Natural killer cell treated with Interleukin-12 subunit alpha and Interleukin-12 subunit beta and Interleukin-15 and Interleukin-18, amount 100 ng/mL, for 72 hours (primary cell): ENCODE results near the gene ENPP3. TPM values are rescaled to one million over a fixed set of nuclear protein-coding genes. Genes with fewer than 3 reads are reported as not detected.

ENCODE experiments used
- ATAC-seq, 2 donors: fragments of 150-1000 bp; cut with Tn5 transposase in 1 of 2; sonication (Bioruptor Pico), chemical (Tn5 transposase) in 1 of 2; 2 replicates each; pipeline ENCODE4 v1.10.0; 2021
- DNase-seq: peaks from one replicate; pipeline ENCODE4 v3.0.0; 2022; ENCODE audit warnings: low spot score
- H3K27ac Mint-ChIP-seq, 2 donors: 1 replicate in 1 of 2; 2 replicates in 1 of 2; pipeline ENCODE4 v1.8.0; 2022; ENCODE audit warnings: mixed read lengths in 2 of 2, mild to moderate bottlenecking in 1 of 2, moderate library complexity in 1 of 2
- H3K27me3 Mint-ChIP-seq, 2 donors: 1 replicate in 1 of 2; 2 replicates in 1 of 2; pipeline ENCODE4 v1.8.0; 2022; ENCODE audit warnings: mixed read lengths in 2 of 2
- H3K36me3 Mint-ChIP-seq: one replicate; pipeline ENCODE4 v1.8.0; 2022; ENCODE audit warnings: mixed read lengths
- H3K4me1 Mint-ChIP-seq, 2 donors: 1 replicate in 1 of 2; 2 replicates in 1 of 2; pipeline ENCODE4 v1.8.0; 2022; ENCODE audit warnings: low read depth in 2 of 2, mixed read lengths in 2 of 2, mild to moderate bottlenecking in 1 of 2
- H3K4me3 Mint-ChIP-seq: one replicate; pipeline ENCODE4 v1.8.0; 2022; ENCODE audit warnings: mixed read lengths
- H3K9me3 Mint-ChIP-seq: 2 replicates; pipeline ENCODE4 v1.8.0; 2022; ENCODE audit warnings: mixed read lengths
- total RNA-seq, 2 donors: library from RNA; stranded (reverse); gene quantifications; one replicate each; pipeline ENCODE4 v1.2.3, GENCODE V29; 2022

ENPP3 gene
- total RNA-seq, 2 donors from 2014 or later, result 0.81 to 11.5 TPM

- no peak for DNase-seq
- H3K36me3 Mint-ChIP-seq, result no peaks in the 10 kb centered on the region
- peaks cover 14 to 26% of the 10 kb centered on the region in 2 donors for H3K4me1 Mint-ChIP-seq
- no peaks in the 10 kb centered on the region for H3K27me3 Mint-ChIP-seq
- no peak for ATAC-seq
- H3K4me3 Mint-ChIP-seq, result no peak overlapping the region
- no peaks in the 10 kb centered on the region for H3K9me3 Mint-ChIP-seq
- no peak overlapping the region for H3K27ac Mint-ChIP-seq
These were observed 5.3 kb upstream of the ENPP3 start for GRCh38 chr6:131631625-131632289.

- H3K27ac Mint-ChIP-seq, result no peak overlapping the region
- peaks cover 6% of the 10 kb centered on the region for H3K36me3 Mint-ChIP-seq
- H3K9me3 Mint-ChIP-seq, result no peaks in the 10 kb centered on the region
- H3K4me1 Mint-ChIP-seq, result peaks cover 0 to 6% of the 10 kb centered on the region in 2 donors
- no peak overlapping the region for H3K4me3 Mint-ChIP-seq
- no peak for DNase-seq
- ATAC-seq, result no peak
- peaks cover 0 to 4% of the 10 kb centered on the region in 2 donors for H3K27me3 Mint-ChIP-seq
These were observed 1.4 kb upstream of the ENPP3 start for GRCh38 chr6:131635384-131636340.

GRCh38 chr6:131638013-131638412 is 911 bp downstream of the ENPP3 start:
- H3K36me3 Mint-ChIP-seq, result peaks cover 6% of the 10 kb centered on the region
- H3K27ac Mint-ChIP-seq, result peak overlapping the region in 1 of 2 donors; percentile 49
- peaks cover 0 to 4% of the 10 kb centered on the region in 2 donors for H3K27me3 Mint-ChIP-seq
- no peak for DNase-seq
- peak overlapping the region; percentile 77 for H3K4me3 Mint-ChIP-seq
- H3K9me3 Mint-ChIP-seq, result no peaks in the 10 kb centered on the region
- peaks cover 0 to 6% of the 10 kb centered on the region in 2 donors for H3K4me1 Mint-ChIP-seq
- ATAC-seq, result no peak

- ATAC-seq, result peak in 1 of 2 donors; percentile 78
- H3K27me3 Mint-ChIP-seq, result peaks cover 0 to 4% of the 10 kb centered on the region in 2 donors
- DNase-seq, result no peak
- no peak overlapping the region for H3K27ac Mint-ChIP-seq
- peaks cover 6% of the 10 kb centered on the region for H3K36me3 Mint-ChIP-seq
- H3K9me3 Mint-ChIP-seq, result no peaks in the 10 kb centered on the region
- peaks cover 0 to 6% of the 10 kb centered on the region in 2 donors for H3K4me1 Mint-ChIP-seq
- H3K4me3 Mint-ChIP-seq, result peak overlapping the region; percentile 26
These were observed 3.0 kb downstream of the ENPP3 start for GRCh38 chr6:131640100-131640499.

GRCh38 chr6:131640576-131640975 is 3.5 kb downstream of the ENPP3 start:
- Mint-ChIP-seq H3K27me3 (peaks cover 0 to 4% of the 10 kb centered on the region in 2 donors), H3K9me3 (no peaks in the 10 kb centered on the region), H3K4me1 (peaks cover 0 to 6% of the 10 kb centered on the region in 2 donors), H3K36me3 (peaks cover 6% of the 10 kb centered on the region), H3K4me3 (peak overlapping the region; percentile 26), H3K27ac (no peak overlapping the region)
- no peak for ATAC-seq
- no peak for DNase-seq

GRCh38 chr6:131641554-131641953 is 4.5 kb downstream of the ENPP3 start:
- Mint-ChIP-seq H3K27me3 (peaks cover 0 to 4% of the 10 kb centered on the region in 2 donors), H3K36me3 (peaks cover 6% of the 10 kb centered on the region), H3K27ac (no peak overlapping the region), H3K4me1 (peaks cover 0 to 6% of the 10 kb centered on the region in 2 donors), H3K9me3 (no peaks in the 10 kb centered on the region), H3K4me3 (peak overlapping the region; percentile 3)
- ATAC-seq, result no peak
- DNase-seq, result no peak

GRCh38 chr6:131642565-131642964 is 5.5 kb downstream of the ENPP3 start:
- peaks cover 6% of the 10 kb centered on the region for H3K36me3 Mint-ChIP-seq

GRCh38 chr6:131642987-131643611 is 6.0 kb downstream of the ENPP3 start:
- H3K4me1 Mint-ChIP-seq, result peaks cover 0 to 2% of the 10 kb centered on the region in 2 donors
- H3K27me3 Mint-ChIP-seq, result peaks cover 0 to 1% of the 10 kb centered on the region in 2 donors
- peaks cover 3% of the 10 kb centered on the region for H3K36me3 Mint-ChIP-seq
- H3K9me3 Mint-ChIP-seq, result no peaks in the 10 kb centered on the region
- ATAC-seq (no peak), DNase-seq (no peak)
- no peak overlapping the region for H3K27ac Mint-ChIP-seq
- H3K4me3 Mint-ChIP-seq, result no peak overlapping the region

More at GRCh38 chr6:131642565-131642964, 5.5 kb downstream of the ENPP3 start:
- DNase-seq, result no peak
- Mint-ChIP-seq H3K9me3 (no peaks in the 10 kb centered on the region), H3K4me3 (no peak overlapping the region), H3K4me1 (peaks cover 0 to 6% of the 10 kb centered on the region in 2 donors), H3K27ac (no peak overlapping the region), H3K27me3 (peaks cover 0 to 4% of the 10 kb centered on the region in 2 donors)
- no peak for ATAC-seq

- Mint-ChIP-seq H3K27ac (no peak overlapping the region), H3K27me3 (no peaks in the 10 kb centered on the region), H3K36me3 (no peaks in the 10 kb centered on the region), H3K4me1 (no peaks in the 10 kb centered on the region), H3K9me3 (no peaks in the 10 kb centered on the region), H3K4me3 (no peak overlapping the region)
- no peak for DNase-seq
- ATAC-seq, result no peak
These were observed 6.9 kb downstream of the ENPP3 start for GRCh38 chr6:131643855-131644460.

GRCh38 chr6:131644921-131645320 is 7.8 kb downstream of the ENPP3 start:
- Mint-ChIP-seq H3K27ac (no peak overlapping the region), H3K27me3 (no peaks in the 10 kb centered on the region), H3K4me1 (no peaks in the 10 kb centered on the region), H3K4me3 (no peak overlapping the region), H3K36me3 (no peaks in the 10 kb centered on the region), H3K9me3 (no peaks in the 10 kb centered on the region)
- ATAC-seq (no peak), DNase-seq (no peak)

- DNase-seq, result no peak
- no peaks in the 10 kb centered on the region for H3K4me1 Mint-ChIP-seq
- no peaks in the 10 kb centered on the region for H3K27me3 Mint-ChIP-seq
These were observed 8.7 kb downstream of the ENPP3 start for GRCh38 chr6:131645846-131646245.

GRCh38 chr6:131646249-131646670 is 9.2 kb downstream of the ENPP3 start:
- ATAC-seq (no peak), DNase-seq (no peak)
- no peak overlapping the region for H3K4me3 Mint-ChIP-seq
- no peaks in the 10 kb centered on the region for H3K36me3 Mint-ChIP-seq
- no peaks in the 10 kb centered on the region for H3K4me1 Mint-ChIP-seq
- no peak overlapping the region for H3K27ac Mint-ChIP-seq
- H3K27me3 Mint-ChIP-seq, result no peaks in the 10 kb centered on the region
- no peaks in the 10 kb centered on the region for H3K9me3 Mint-ChIP-seq

More at GRCh38 chr6:131645846-131646245, 8.7 kb downstream of the ENPP3 start:
- Mint-ChIP-seq H3K27ac (no peak overlapping the region), H3K36me3 (no peaks in the 10 kb centered on the region), H3K9me3 (no peaks in the 10 kb centered on the region), H3K4me3 (no peak overlapping the region)
- ATAC-seq, result no peak

GRCh38 chr6:131651782-131652181 is 14.7 kb downstream of the ENPP3 start:
- H3K4me3 Mint-ChIP-seq, result no peak overlapping the region
- no peak overlapping the region for H3K27ac Mint-ChIP-seq
- H3K9me3 Mint-ChIP-seq, result no peaks in the 10 kb centered on the region
- H3K36me3 Mint-ChIP-seq, result no peaks in the 10 kb centered on the region
- ATAC-seq (no peak), DNase-seq (no peak)
- no peaks in the 10 kb centered on the region for H3K27me3 Mint-ChIP-seq
- no peaks in the 10 kb centered on the region for H3K4me1 Mint-ChIP-seq
